GM23338 (cell line): ENCODE results near the gene CERK. TPM values are rescaled to one million over a fixed set of nuclear protein-coding genes. Genes with fewer than 3 reads are reported as not detected.
"Not testable (repeated sequence)": the region's sequence is repeated elsewhere in the genome, so short reads cannot be mapped to it uniquely, and the experiment has no call there.

Experiments
- ATAC-seq: fragments of 200-7000 bp; cut with Tn5 transposase; 3 replicates; pipeline ENCODE4 v1.9.1; 2020
- DNase-seq: peaks from one replicate; pipeline ENCODE4 v3.0.0-alpha.2; 2015; ENCODE audit warnings: low spot score
- H2AFZ ChIP-seq: fragments of 200-600 bp; sonication (generic); 2 replicates; pipeline ENCODE4 v1.8.0; 2016; ENCODE audit warnings: antibody characterized with exemption, mild to moderate bottlenecking, moderate library complexity
- H3F3A ChIP-seq: fragments of 200-600 bp; sonication (generic); replicated peaks from 2 replicates; pipeline ENCODE4 v1.8.0; 2017; ENCODE audit warnings: antibody characterized with exemption, mixed run types, low read depth
- H3K27ac ChIP-seq: fragments of 200-600 bp; sonication (generic); 2 replicates; pipeline ENCODE4 v1.6.1; 2016; ENCODE audit warnings: low read depth
- H3K27me3 ChIP-seq: fragments of 200-600 bp; sonication (generic); 2 replicates; pipeline ENCODE4 v1.8.0; 2016; ENCODE audit warnings: mild to moderate bottlenecking, mixed run types, moderate library complexity; ENCODE audit not compliant: insufficient read depth
- H3K36me3 ChIP-seq: fragments of 200-600 bp; sonication (generic); 2 replicates; pipeline ENCODE4 v1.8.0; 2016; ENCODE audit warnings: mild to moderate bottlenecking; ENCODE audit not compliant: insufficient read depth
- H3K4me1 ChIP-seq: fragments of 200-600 bp; sonication (generic); 2 replicates; pipeline ENCODE4 v1.8.0; 2016; ENCODE audit warnings: mild to moderate bottlenecking, moderate library complexity; ENCODE audit not compliant: insufficient read depth
- H3K4me2 ChIP-seq: fragments of 200-600 bp; sonication (generic); 2 replicates; pipeline ENCODE4 v1.7.1; 2017; ENCODE audit warnings: mixed run types
- H3K4me3 ChIP-seq: fragments of 200-600 bp; sonication (generic); 2 replicates; pipeline ENCODE4 v1.6.1; 2016; ENCODE audit warnings: mixed run types
- H3K79me2 ChIP-seq: fragments of 200-600 bp; sonication (generic); replicated peaks from 2 replicates; pipeline ENCODE4 v1.8.0; 2017; ENCODE audit warnings: mild to moderate bottlenecking; ENCODE audit not compliant: insufficient read depth
- H3K9me2 ChIP-seq: fragments of 200-600 bp; sonication (generic); 2 replicates; pipeline ENCODE4 v1.8.0; 2017; ENCODE audit not compliant: insufficient read depth
- H4K20me1 ChIP-seq: fragments of 200-600 bp; sonication (generic); replicated peaks from 2 replicates; pipeline ENCODE4 v1.8.0; 2017; ENCODE audit warnings: mild to moderate bottlenecking; ENCODE audit not compliant: insufficient read depth
- H3K27ac Mint-ChIP-seq: 2 replicates; pipeline ENCODE4 v1.8.0; 2020; ENCODE audit warnings: inconsistent platforms, mild to moderate bottlenecking, moderate library complexity, mixed read lengths
- H3K27me3 Mint-ChIP-seq: 3 replicates; pipeline ENCODE4 v1.8.0; 2022; ENCODE audit warnings: low read depth, mild to moderate bottlenecking, moderate library complexity, mixed read lengths, inconsistent platforms; ENCODE audit not compliant: insufficient read depth, poor library complexity
- H3K36me3 Mint-ChIP-seq: 3 replicates; pipeline ENCODE4 v1.8.0; 2021; ENCODE audit warnings: low read depth, mild to moderate bottlenecking, inconsistent platforms, moderate library complexity, mixed read lengths
- H3K4me1 Mint-ChIP-seq: 3 replicates; pipeline ENCODE4 v1.8.0; 2020; ENCODE audit warnings: mild to moderate bottlenecking, inconsistent platforms, mixed read lengths
- H3K4me3 Mint-ChIP-seq: 3 replicates; pipeline ENCODE4 v1.8.0; 2021; ENCODE audit warnings: moderate library complexity, mild to moderate bottlenecking, inconsistent platforms, mixed read lengths
- H3K9me3 Mint-ChIP-seq: 3 replicates; pipeline ENCODE4 v1.8.0; 2020; ENCODE audit warnings: moderate library complexity, mild to moderate bottlenecking, inconsistent platforms, mixed read lengths
- CREB1 ChIP-seq: fragments of 250-450 bp; sonication (Bioruptor Pico); IDR thresholded peaks from 2 replicates; pipeline ENCODE4 v1.5.0; 2020; ENCODE audit warnings: low read depth, mild to moderate bottlenecking, moderate library complexity
- JUNB ChIP-seq: IDR thresholded peaks from one replicate; pipeline ENCODE4 v1.6.1; 2016; ENCODE audit warnings: antibody characterized with exemption; ENCODE audit not compliant: unreplicated experiment
- NANOG ChIP-seq: IDR thresholded peaks from 2 replicates; pipeline ENCODE4 v1.6.1; 2016; ENCODE audit warnings: antibody characterized with exemption, borderline replicate concordance
- POLR2AphosphoS5 ChIP-seq: IDR thresholded peaks from 2 replicates; pipeline ENCODE4 v1.6.1; 2016; ENCODE audit warnings: antibody characterized with exemption, low read depth
- ZNF331 ChIP-seq: fragments of 250-450 bp; sonication (Bioruptor Pico); IDR thresholded peaks from 2 replicates; pipeline ENCODE4 v1.5.0; 2020; ENCODE audit warnings: low read depth, mild to moderate bottlenecking, moderate library complexity
- polyA plus RNA-seq: library from polyadenylated mRNA; unstranded; fragments of >200 nt; fragmentation: Nextera tagmentation; extraction: Ambion mirVana; gene quantifications from 2 replicates; pipeline ENCODE4 v1.2.1, GENCODE V29; 2016
- total RNA-seq: library from RNA; depleted of rRNA; stranded (reverse); fragments of >200 nt; shearing (Covaris generic); gene quantifications from 2 replicates; pipeline ENCODE4 v1.2.3, GENCODE V29; 2014
- TF ChIP-seq, protein P1 (sequence below), 2 experiments: fragments of 200-600 bp in 1 of 2; sonication (generic) in 1 of 2; conservative IDR thresholded peaks; 2 replicates each; pipeline versions ENCODE4 v1.5.1 to v1.6.1; 2016 to 2017; ENCODE audit warnings: antibody characterized with exemption in 2 of 2, low read depth in 2 of 2, mild to moderate bottlenecking in 2 of 2, moderate library complexity in 1 of 2
- TF ChIP-seq, protein P2 (sequence below): fragments of 250-450 bp; sonication (Bioruptor Pico); IDR thresholded peaks from 2 replicates; pipeline ENCODE4 v1.5.0; 2020; ENCODE audit warnings: mild to moderate bottlenecking, moderate library complexity

CERK gene
- total and polyA plus RNA-seq, 2 experiments from 2014 or later = 12.7 to 62.9 TPM

DNA sequence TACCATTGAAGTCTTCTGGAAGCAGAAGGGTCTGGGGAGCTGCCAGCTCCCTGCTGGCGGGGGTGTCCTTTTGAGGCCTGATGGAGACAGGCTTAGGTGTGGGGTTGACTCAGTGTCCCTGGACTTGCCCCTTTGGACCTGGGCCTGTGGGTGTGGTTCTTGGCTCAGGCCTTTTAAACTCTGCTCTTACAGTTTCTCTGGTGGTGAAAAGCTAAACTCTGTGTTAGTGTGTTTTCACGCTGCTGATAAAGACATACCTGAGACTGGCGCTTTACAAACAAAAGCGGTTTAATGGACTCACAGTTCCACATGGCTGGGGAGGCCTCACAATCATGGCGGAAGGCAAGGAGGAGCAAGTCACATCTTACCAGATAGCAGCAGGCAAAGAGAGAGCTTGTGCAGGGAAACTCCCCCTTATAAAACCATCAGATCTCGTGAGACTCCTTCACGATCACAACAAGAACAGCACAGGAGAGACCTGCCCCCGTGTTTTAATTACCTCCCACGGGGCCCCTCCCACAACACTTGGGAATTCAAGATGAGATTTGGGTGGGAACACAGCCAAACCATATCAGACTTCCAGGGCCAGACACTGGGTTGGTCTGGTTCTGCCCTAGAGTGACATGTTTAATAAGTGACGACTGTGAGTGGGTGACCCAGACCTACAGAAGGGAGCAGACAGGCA lies 91.4 kb downstream of the CERK start (continued):
- TF ChIP-seq, protein P1, sequence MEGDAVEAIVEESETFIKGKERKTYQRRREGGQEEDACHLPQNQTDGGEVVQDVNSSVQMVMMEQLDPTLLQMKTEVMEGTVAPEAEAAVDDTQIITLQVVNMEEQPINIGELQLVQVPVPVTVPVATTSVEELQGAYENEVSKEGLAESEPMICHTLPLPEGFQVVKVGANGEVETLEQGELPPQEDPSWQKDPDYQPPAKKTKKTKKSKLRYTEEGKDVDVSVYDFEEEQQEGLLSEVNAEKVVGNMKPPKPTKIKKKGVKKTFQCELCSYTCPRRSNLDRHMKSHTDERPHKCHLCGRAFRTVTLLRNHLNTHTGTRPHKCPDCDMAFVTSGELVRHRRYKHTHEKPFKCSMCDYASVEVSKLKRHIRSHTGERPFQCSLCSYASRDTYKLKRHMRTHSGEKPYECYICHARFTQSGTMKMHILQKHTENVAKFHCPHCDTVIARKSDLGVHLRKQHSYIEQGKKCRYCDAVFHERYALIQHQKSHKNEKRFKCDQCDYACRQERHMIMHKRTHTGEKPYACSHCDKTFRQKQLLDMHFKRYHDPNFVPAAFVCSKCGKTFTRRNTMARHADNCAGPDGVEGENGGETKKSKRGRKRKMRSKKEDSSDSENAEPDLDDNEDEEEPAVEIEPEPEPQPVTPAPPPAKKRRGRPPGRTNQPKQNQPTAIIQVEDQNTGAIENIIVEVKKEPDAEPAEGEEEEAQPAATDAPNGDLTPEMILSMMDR (conservative IDR thresholded peaks at IDR 0.05; ENCODE audit: low read depth in 2 of 2) = no peak
- TF ChIP-seq POLR2AphosphoS5 (no peak), ZNF331 (CRISPR knock-in tag) (no peak), JUNB (no peak), CREB1 (CRISPR knock-in tag) (no peak), NANOG (no peak)
- TF ChIP-seq, protein P2, sequence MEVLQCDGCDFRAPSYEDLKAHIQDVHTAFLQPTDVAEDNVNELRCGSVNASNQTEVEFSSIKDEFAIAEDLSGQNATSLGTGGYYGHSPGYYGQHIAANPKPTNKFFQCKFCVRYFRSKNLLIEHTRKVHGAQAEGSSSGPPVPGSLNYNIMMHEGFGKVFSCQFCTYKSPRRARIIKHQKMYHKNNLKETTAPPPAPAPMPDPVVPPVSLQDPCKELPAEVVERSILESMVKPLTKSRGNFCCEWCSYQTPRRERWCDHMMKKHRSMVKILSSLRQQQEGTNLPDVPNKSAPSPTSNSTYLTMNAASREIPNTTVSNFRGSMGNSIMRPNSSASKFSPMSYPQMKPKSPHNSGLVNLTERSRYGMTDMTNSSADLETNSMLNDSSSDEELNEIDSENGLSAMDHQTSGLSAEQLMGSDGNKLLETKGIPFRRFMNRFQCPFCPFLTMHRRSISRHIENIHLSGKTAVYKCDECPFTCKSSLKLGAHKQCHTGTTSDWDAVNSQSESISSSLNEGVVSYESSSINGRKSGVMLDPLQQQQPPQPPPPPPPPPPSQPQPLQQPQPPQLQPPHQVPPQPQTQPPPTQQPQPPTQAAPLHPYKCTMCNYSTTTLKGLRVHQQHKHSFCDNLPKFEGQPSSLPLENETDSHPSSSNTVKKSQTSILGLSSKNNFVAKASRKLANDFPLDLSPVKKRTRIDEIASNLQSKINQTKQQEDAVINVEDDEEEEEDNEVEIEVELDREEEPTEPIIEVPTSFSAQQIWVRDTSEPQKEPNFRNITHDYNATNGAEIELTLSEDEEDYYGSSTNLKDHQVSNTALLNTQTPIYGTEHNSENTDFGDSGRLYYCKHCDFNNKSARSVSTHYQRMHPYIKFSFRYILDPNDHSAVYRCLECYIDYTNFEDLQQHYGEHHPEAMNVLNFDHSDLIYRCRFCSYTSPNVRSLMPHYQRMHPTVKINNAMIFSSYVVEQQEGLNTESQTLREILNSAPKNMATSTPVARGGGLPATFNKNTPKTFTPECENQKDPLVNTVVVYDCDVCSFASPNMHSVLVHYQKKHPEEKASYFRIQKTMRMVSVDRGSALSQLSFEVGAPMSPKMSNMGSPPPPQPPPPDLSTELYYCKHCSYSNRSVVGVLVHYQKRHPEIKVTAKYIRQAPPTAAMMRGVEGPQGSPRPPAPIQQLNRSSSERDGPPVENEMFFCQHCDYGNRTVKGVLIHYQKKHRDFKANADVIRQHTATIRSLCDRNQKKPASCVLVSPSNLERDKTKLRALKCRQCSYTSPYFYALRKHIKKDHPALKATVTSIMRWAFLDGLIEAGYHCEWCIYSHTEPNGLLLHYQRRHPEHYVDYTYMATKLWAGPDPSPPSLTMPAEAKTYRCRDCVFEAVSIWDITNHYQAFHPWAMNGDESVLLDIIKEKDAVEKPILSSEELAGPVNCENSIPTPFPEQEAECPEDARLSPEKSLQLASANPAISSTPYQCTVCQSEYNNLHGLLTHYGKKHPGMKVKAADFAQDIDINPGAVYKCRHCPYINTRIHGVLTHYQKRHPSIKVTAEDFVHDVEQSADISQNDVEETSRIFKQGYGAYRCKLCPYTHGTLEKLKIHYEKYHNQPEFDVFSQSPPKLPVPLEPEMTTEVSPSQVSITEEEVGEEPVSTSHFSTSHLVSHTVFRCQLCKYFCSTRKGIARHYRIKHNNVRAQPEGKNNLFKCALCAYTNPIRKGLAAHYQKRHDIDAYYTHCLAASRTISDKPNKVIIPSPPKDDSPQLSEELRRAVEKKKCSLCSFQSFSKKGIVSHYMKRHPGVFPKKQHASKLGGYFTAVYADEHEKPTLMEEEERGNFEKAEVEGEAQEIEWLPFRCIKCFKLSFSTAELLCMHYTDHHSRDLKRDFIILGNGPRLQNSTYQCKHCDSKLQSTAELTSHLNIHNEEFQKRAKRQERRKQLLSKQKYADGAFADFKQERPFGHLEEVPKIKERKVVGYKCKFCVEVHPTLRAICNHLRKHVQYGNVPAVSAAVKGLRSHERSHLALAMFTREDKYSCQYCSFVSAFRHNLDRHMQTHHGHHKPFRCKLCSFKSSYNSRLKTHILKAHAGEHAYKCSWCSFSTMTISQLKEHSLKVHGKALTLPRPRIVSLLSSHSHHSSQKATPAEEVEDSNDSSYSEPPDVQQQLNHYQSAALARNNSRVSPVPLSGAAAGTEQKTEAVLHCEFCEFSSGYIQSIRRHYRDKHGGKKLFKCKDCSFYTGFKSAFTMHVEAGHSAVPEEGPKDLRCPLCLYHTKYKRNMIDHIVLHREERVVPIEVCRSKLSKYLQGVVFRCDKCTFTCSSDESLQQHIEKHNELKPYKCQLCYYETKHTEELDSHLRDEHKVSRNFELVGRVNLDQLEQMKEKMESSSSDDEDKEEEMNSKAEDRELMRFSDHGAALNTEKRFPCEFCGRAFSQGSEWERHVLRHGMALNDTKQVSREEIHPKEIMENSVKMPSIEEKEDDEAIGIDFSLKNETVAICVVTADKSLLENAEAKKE = no peak

DNA sequence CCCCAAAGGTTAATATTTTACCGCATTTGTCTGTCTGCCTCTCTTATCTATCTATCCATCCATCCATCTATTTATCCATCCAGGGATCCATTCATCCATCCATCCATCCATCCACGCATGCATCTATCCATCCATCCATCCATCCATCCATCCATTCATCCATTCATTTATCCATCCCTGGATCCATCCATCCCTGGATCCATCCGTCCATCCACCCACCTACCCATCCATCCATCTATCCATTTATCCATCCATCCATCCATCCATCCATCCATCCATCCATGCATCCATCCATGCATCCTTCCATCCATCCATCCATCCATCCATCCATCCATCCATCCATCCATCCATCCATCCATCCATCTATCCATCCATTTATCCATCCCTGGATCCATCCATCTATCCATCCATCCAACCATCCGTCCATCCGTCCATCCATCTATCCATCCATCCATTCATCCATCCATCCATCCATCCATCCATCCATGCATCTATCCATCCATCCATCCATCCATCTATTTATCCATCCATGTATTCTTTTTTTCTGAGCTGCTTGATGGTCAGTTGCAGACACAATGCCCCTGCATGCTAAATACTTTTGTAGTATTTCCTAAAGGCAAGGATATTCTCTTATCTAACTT lies 95.1 kb downstream of the CERK start:
- not testable (repeated sequence) for DNase-seq, H3K4me3 Mint-ChIP-seq, H3K4me1 ChIP-seq, H2AFZ ChIP-seq, H3K4me2 ChIP-seq, H3K4me1 Mint-ChIP-seq, H3K27me3 ChIP-seq, ATAC-seq, H3F3A ChIP-seq, H3K36me3 Mint-ChIP-seq, H3K9me2 ChIP-seq, H3K9me3 Mint-ChIP-seq, H3K27ac ChIP-seq, H3K79me2 ChIP-seq, H3K27ac Mint-ChIP-seq, H3K4me3 ChIP-seq, H4K20me1 ChIP-seq, H3K36me3 ChIP-seq
- H3K27me3 Mint-ChIP-seq = peaks cover 15% of the 10 kb centered on the region
